ENCODE results near the gene RPL22L1.

- TF ChIP-seq POLR2A (IDR thresholded peaks at IDR 0.05; ENCODE audit: low read depth, low read length) (no peak), TAF1 (IDR thresholded peaks at IDR 0.05; ENCODE audit: borderline replicate concordance, low read depth, low read length) (no peak)
These were observed 33.5 kb downstream of the RPL22L1 start for GRCh38 chr3:170836491-170836890.

All from GM12892 (cell line).